B cell (primary cell): Measurements from ENCODE around the gene DNAH6.

Experiments used
- CTCF ChIP-seq: fragments of 200-600 bp; IDR thresholded peaks from one replicate; pipeline ENCODE4 v1.8.0; 2022; ENCODE audit warnings: antibody characterized with exemption, mild to moderate bottlenecking
- EZH2 ChIP-seq: IDR thresholded peaks from 2 replicates; pipeline ENCODE4 v1.6.1; 2012; ENCODE audit warnings: borderline replicate concordance, low read depth, mild to moderate bottlenecking, moderate library complexity, low read length; ENCODE audit not compliant: insufficient read depth, poor library complexity, severe bottlenecking

DNA sequence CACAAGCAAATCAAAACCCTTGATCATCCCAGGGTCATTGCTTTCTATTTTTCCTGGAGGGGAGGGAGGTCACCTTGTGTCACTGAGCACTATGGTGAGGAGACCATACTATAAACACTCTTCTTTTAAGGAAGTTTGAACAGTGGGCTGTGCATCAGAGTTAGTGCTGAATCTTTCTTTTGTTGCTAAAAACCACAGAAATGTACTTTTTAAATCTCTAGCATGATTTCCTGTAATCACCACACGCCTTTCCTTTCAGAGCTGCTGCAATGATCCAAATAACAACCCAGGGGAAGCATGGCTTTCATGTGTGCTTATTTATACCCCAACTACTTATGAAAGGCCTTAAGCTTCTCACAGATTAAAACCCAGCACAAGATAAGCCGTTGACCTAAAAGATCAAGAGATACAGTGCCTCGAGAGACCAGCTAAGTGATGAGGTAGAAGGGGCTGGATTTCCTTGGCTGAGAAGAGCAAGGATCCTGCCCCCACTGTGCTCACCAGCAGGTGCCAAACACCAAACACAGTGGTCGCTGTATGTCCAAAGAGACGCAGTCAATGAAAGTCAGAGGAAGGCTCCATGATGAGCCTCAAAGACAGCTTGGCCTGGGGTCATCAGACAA lies 329.9 kb downstream of the DNAH6 start:
- TF ChIP-seq CTCF (no peak), EZH2 (no peak)
